Loucy (cell line): ENCODE measurements around the gene GSTP1.

Source experiments
- CTCF ChIP-seq: fragments of 200-600 bp; sonication (generic); conservative IDR thresholded peaks from 2 replicates; pipeline ENCODE4 v1.5.1; 2014; ENCODE audit warnings: mild to moderate bottlenecking, antibody characterized with exemption, low read length
- EZH2phosphoT487 ChIP-seq: fragments of 200-600 bp; IDR thresholded peaks from 2 replicates; pipeline ENCODE4 v1.6.1; 2018; ENCODE audit warnings: antibody characterized with exemption, mild to moderate bottlenecking, moderate library complexity, borderline replicate concordance

DNA sequence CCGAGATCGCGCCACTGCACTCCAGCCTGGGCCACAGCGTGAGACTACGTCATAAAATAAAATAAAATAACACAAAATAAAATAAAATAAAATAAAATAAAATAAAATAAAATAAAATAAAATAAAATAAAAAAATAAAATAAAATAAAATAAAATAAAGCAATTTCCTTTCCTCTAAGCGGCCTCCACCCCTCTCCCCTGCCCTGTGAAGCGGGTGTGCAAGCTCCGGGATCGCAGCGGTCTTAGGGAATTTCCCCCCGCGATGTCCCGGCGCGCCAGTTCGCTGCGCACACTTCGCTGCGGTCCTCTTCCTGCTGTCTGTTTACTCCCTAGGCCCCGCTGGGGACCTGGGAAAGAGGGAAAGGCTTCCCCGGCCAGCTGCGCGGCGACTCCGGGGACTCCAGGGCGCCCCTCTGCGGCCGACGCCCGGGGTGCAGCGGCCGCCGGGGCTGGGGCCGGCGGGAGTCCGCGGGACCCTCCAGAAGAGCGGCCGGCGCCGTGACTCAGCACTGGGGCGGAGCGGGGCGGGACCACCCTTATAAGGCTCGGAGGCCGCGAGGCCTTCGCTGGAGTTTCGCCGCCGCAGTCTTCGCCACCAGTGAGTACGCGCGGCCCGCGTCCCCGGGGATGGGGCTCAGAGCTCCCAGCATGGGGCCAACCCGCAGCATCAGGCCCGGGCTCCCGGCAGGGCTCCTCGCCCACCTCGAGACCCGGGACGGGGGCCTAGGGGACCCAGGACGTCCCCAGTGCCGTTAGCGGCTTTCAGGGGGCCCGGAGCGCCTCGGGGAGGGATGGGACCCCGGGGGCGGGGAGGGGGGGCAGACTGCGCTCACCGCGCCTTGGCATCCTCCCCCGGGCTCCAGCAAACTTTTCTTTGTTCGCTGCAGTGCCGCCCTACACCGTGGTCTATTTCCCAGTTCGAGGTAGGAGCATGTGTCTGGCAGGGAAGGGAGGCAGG lies at the start of gene GSTP1:
- TF ChIP-seq CTCF (peak; percentile 63), EZH2phosphoT487 (no peak)
